HG03558 (cell line): Measurements from ENCODE around the gene EIF4E.
"Not testable (repeated sequence)": the region's sequence is repeated elsewhere in the genome, so short reads cannot be mapped to it uniquely, and the experiment has no call there.

ENCODE experiments used
- ATAC-seq: cut with Tn5 transposase; IDR thresholded peaks from one replicate; pipeline ENCODE4 v1.9.1; 2021; ENCODE audit warnings: moderate number of reproducible peaks; ENCODE audit not compliant: unreplicated experiment; ENCODE audit errors: extremely low read depth

The EIF4E gene

DNA sequence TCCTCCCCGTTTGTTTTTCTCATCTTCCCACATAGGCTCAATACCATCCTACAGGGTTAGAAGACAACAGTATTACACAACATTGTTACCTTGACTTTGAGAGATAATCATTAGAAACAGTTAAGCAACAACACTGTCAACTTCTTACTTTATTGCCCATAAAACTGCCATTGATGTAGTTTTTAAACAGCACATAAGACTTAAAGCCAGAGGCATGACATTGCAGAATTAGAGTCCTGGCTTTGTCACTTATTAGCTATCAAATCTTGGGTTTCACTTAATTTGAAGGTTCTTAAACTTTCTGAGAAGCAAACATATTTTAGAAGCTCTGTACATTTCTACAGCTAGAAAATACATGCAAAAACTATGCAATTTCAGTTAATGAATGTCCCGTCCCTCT lies 41.8 kb downstream of the EIF4E start:
- ATAC-seq, result no peak

DNA sequence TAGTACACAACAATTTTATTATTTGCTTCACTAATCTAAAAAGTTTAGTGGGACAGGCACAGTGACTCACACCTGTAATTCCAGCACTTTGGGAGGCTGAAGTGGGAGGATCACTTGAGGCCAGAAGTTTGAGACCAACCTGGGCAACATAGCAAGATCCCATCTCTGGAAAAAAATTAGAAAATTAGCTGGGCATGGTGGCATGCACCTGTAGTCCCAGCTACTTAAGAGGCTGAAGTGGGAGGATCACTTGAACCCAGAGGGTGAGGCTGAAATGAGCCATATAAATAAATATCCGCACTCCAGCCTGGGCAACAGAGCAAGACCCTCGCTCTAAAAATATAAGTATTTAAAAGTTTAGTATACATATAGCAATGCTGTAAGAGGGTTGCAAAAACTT lies 42.6 kb downstream of the EIF4E start:
- not testable (repeated sequence) for ATAC-seq

DNA sequence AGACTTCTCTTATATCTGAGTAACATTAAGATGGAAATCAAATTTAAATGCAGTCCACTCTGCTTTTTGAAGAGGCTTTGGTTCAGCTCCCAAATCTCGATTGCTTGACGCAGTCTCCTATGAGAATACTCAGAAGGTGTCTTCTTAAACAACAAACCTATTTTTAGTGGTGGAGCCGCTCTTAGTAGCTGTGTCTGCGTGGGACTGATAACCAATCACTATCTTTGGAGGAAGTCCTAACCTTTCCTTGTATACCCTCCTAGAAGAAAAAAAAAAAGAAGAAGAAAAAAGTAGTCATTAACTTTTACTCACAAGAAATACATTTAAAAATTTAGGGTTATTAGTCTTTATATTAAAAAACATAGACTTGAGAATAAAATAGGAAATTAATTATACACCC lies 48.0 kb downstream of the EIF4E start:
- ATAC-seq, result not testable (repeated sequence)

DNA sequence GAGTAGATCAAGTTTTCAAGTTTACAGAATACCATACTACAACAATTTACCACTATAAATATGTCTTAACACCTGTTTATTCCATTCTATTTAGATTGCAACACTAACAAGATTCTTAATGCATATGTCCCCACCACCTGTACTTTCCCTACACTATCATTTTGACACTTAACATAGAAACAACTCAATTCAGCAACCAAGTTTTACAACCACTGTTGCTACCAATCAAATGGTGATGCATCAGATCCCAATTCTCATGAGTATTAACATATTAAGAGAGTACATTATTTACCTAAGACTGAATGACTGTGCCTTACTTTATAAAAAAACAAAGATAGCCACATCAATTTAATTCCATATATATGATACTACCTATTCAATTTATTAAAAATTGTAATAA lies 49.4 kb downstream of the EIF4E start:
- ATAC-seq, result no peak

DNA sequence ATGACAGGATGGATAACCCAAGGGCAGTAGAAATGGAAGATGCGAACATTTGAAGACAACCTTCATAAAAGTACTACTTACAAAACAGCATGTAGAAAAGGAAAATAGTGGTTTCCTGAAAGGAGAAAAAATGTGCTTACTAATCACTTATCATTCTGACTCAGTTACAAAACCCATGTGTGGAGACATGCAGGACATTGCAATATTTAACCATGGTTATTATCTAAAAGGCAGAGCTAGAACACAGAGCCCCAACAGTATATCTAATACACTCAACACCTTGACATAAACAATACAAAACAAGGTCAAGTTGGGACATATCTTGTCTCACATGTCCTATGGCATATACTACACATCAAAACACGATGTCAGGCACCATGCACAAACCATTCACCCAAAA lies 55.9 kb downstream of the EIF4E start:
- no peak for ATAC-seq

DNA sequence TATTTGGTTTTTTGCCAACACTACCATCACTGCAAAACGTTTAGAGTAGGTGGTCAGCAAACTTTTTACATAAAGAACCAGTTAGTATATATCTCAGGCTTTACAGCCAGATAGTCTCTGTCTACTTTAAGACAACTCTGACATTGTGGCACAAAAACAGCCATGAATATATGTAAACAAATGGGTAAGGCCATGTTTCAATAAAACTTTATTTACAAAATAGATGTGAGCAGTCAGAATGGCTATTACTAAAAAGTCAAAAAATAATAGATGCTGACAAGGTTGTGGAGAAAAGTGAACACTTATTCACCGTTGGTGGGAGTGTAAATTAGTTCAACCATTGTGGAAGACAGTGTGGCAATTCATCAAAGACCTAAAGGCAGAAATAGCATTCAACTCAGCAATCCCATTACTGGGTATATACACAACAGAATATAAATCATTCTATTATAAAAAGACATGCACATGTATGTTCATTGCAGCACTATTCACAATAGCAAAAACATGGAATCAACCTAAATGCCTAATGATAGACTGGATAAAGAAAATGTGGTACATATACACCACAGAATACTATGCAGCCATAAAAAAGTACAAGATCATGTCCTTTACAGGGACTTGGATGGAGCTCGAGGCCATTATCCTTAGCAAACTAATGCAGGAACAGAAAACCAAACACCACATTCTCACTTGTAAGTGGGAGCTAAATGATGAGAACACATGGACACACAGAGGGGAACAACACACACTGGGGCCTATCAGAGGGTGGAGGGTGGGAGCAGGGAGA lies 56.6 kb downstream of the EIF4E start:
- ATAC-seq, result not testable (repeated sequence)

DNA sequence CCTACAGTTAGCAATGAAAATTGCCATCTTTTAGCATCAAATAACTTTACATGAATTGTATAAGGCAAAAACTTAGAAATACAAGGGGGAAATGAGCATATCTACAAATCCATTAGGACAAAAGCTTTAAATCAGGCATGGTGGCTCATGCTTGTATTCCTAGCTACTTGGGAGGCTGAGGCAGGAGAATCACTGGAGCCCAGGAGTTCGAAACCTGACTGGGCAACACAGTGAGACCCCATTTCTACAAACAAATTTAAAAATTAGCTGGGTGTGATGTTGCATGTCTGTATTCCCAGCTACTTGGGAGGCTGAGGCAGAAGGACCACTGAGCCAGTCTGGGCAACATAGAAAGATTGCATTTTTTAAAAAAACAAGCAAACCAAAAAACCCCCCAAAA lies 61.3 kb downstream of the EIF4E start:
- no peak for ATAC-seq

DNA sequence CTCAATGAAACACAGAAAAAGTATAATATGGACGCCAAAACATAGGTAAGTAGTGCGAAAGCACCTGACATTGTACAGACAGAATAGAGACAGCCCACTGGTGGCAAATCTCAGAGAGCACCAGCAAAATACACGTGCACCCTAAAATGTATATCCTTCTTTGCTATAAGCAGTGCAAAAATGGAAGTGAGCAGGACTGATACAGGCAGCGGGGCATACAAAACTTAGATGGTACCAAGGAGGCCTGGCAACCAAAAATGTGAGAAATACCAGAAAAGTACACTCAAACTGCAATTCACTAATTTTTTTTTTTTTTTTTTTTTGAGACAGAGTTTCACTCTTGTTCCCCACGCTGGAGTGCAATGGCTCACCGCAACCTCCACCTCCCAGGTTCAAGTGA lies 63.9 kb downstream of the EIF4E start:
- no peak for ATAC-seq

DNA sequence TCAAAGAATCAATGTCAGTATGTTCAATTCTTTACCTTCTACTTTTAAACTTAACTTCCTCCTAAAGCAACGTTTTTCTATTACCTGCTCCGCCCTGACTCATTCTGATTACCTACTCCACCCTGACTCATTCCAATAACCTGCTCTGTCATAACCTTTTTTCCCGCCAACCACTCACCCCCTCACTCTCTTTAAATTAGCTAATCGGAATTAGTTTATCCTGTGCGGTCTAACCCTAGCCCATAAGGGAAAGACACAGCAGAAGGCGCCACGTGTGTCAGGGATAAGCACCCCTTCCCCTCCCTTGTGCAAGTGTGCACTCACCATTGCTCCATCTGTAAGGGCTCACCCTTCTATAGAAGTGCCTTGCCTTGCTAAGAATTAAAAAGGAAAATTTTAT lies 64.4 kb downstream of the EIF4E start:
- no peak for ATAC-seq

DNA sequence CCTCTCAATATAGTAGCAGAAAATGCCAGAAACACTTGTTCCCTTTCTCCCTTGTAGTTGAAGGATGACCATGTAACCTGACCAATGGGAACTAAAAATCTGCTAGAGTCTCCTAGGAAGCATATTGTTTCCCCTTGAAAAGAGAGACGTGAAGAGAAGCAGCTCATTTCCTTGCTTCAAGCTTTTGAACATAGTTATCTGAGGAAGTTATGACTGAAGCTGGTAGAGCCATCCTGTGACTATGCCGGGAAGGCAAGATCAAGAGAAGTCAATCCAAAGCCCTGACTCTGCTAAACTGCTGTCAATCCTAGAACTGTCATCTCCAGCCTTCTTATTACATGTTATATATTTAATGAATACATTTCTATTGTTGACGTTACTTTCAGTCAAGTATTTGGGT lies 66.6 kb downstream of the EIF4E start:
- ATAC-seq, result no peak

DNA sequence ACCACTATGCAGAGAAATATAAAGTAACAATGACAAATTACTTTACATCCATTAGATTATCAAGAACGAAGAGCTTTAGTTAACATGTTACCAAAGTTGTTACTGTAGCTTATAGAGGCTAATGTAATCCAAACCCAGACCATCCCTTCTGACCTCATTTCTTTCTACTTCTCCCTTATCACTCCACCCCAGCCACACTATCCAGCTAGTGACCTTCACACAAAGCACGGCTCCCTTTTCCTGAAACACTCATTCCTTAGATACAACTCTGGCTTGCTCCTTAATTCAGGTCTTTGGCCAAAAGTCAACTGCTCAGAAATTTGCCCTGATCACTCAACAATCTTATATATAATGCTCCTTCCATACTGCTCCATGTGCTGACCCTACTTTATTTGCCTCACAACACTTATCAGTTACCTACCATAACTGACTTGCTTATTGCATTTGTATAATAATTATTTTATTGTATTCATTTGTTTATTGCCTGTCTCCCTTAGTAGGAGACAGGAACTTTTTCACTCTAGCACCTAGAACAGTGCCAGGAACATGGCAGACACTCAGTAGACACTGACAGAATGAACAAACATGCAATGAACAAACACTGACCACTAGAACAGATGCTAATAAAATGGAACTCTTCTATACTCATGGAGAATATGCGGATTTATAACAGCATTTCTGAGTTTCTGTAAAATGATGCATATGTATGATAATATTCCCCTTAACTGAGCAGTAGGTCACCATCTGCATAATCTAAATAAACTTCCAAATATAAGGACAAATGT lies 67.6 kb downstream of the EIF4E start:
- ATAC-seq, result no peak

DNA sequence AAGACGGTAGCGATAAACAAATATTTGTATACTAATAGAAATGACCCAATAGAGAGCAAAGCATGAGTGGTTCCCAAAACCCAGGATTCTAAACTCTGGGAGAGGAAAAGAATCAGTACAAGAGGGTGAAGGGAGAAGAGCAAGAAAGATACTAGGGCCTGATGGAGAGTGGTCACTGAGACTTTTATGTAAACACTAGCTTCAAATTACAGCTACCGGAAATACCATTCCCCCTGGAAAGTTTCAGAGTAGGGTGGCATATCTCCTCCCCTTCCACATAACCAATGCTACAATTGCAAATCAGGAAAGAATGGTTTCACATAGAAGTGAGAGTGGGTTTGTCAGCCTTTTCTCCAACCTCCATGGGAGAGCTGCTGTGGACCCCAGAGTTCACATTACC lies 77.1 kb downstream of the EIF4E start:
- ATAC-seq, result no peak

DNA sequence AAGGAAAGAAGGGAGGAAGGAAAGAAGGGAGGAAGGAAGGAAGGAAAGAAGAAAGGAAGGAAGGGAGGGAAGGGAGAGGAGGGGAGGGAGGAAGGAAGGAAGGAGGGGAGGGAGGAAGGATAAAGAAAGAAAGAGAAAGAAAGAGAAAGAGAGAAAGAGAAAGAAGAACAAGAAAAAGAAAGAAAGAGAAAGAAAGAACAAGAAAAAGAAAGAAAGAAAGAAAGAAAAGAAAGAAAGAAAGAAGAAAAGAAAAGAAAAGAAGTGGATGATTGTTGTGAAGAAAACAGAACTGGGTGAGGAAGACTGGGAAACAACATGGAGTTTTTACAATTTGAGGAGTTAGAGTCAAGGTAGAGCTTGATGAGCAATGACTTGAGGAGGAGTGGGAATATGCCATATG lies 78.0 kb downstream of the EIF4E start:
- no peak for ATAC-seq

DNA sequence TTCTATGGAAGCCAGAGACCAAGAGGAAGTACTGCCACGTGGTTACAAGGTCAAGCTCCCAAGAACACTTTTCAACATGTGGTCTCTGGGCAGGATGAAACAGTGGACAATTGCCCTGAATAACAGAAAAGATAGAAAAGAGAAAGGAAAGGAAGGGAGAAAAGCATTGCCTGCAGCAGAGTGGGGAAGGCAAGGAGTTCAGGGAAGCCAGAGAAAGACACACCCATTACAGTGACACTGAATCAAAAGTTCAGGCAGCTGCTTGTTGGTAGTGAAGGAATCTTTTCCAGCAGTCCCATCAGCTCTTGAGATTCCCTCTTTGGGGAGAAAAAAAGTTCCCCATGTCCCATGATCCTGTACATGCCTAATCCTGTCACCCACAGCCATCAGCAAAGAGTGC lies 80.5 kb downstream of the EIF4E start:
- no peak for ATAC-seq

DNA sequence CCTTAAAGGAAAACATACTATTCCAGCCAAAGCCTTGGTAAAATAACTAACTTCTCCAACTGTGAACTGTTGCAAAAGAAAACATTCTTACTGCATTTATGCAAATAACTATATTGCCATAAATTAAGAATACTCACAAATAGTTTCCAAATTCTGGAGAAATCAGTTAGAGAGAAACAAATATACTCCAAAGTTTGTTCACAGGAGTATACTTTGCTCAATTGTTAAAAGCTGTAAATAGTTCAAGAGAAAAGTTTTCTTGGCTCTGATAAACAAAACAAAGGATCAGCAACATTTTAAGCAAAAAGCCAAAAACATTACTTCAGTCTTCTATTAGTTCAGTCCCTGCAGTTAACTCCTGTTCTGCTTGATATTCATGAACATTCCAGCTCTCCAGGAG lies 83.0 kb downstream of the EIF4E start:
- ATAC-seq, result no peak

DNA sequence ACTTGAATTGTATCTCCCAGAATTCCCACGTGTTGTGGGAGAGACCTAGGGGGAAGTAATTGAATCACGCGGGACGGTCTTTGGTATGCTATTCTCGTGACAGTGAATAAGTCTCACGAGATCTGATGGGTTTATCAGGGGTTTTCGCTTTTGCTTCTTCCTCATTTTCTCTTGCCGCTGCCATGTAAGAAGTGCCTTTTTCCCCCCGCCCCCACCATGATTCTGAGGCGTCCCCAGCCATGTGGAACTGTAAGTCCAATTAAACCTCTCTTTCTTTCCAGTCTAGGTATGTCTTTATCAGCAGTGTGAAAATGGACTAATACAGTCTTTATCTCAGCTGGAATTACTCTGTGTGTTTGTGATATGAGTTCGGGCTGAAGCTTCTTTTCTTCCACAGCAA lies 86.0 kb downstream of the EIF4E start:
- not testable (repeated sequence) for ATAC-seq

DNA sequence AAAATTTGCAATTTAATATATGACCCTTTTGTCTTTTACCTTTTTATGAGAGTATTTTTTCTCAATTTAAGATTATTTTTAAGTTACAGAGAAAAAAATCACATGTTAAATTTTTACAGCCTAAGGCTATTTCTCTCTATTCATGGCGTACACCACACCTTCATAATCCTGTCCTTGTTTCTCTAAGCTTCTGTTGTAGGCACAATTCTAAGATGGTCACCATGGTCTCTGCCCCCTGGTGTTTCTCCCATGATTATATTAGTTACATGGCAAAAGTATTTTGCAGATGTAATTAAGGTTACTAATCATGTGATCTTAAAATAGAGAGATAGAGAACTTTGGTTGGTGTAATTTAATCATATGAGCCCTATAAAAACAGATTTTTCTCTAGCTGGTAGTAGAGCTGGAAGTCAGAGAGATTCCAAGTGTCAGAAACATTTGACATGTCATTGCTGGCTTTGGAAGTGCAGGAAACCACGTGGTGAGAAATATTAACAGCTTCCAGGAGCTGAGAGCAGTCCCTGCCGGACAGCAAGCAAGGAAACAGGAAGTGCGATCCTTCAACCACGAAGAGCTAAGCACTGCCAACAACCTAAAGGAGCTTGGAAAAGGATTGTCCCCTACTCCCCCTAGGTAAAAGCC lies 89.8 kb downstream of the EIF4E start:
- no peak for ATAC-seq

DNA sequence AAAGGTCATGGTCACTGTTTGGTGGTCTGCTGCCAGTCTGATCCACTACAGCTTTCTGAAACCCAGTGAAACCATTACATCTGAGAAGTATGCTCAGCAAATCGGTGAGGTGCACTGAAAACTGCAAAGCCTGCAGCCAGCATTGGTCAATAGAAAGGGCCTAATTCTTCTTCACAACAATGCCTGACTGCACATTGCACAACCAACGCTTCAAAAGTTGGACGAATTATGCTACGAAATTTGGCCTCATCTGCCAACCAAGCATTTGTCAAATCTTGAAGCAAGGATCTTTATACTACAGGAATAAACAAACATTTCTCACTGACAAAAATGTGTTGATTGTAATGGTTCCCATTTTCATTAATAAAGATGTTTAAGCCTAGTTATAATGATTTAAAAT lies 90.4 kb downstream of the EIF4E start:
- no peak for ATAC-seq

DNA sequence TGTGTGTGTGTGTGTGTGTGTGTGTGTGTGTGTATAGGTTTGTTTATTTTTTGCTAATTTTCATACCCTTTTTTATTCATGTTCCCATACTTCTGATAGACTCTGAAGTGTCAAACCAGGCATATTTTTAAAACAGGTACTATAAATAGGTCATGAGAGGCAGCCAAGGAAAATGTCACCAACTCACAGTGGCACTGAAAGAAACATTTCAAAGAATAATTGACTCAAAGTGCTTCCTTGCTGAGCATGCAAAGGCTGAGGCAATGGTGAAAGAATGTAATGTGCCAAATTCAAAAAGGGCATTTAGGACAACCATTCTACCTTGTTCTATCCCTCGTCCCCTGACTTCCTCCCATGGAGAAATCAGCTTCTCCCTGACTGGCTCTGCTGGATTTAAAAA lies 95.5 kb downstream of the EIF4E start:
- no peak for ATAC-seq

DNA sequence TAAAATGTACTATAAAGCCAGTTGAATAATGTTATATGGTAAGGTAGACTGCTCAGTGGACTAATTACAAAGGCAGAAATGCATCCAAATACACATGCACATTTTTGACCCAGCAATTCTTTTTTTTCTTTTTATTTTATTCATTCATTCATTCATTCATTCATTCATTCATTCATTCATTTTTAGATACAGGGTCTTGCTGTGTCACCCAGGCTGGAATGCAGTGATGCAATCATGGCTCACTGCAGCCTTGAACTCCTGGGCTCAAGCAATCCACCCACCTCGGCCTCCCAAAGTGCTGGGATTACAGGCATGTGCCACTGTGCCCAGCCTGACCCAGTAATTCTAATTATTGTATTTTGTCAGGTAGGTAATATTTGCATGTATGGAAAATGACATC lies 97.9 kb downstream of the EIF4E start:
- ATAC-seq, result not testable (repeated sequence)
